Epithelial cell of proximal tubule (primary cell): ENCODE data around the gene FMR1. TPM values are rescaled to one million over a fixed set of nuclear protein-coding genes. Genes with fewer than 3 reads are reported as not detected.

Experiments used
- DNase-seq: peaks from one replicate; pipeline ENCODE4 v3.0.0-alpha.2; 2011; ENCODE audit warnings: low read depth
- H3K4me3 ChIP-seq: 2 replicates; pipeline ENCODE4 v1.5.1; 2011; ENCODE audit warnings: low read depth, mild to moderate bottlenecking, low read length
- total RNA-seq: library from RNA; depleted of rRNA; stranded (reverse); fragments of >200 nt; gene quantifications from 2 replicates; pipeline ENCODE4 v1.2.3, GENCODE V29; 2015
- TF ChIP-seq, protein P1 (sequence below): conservative IDR thresholded peaks from 2 replicates; pipeline ENCODE4 v1.5.1; 2012; ENCODE audit warnings: low read depth, mild to moderate bottlenecking, low read length

FMR1 gene
- total RNA-seq, 1 donor from 2014 or later, result 11.9 TPM

DNA sequence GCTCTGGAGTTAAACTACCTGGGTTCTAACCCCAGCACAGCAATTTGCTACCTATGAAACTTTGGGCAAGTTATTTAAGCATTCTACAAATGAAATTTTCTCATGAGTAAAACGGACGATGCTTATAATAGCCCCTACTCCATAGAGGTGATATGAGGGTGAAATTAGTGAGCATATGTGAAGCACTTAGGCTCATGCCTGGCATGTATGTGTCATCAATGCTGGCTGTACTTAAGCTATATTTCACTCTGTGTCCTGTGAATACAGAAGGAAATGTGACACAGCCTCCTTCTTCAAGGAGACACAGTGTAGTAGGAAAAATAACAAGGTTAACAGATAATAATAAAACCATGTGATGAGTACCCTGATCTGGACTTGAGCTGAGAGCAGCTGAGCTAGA lies 49.0 kb downstream of the FMR1 start:
- no peak for DNase-seq
- TF ChIP-seq, protein P1, sequence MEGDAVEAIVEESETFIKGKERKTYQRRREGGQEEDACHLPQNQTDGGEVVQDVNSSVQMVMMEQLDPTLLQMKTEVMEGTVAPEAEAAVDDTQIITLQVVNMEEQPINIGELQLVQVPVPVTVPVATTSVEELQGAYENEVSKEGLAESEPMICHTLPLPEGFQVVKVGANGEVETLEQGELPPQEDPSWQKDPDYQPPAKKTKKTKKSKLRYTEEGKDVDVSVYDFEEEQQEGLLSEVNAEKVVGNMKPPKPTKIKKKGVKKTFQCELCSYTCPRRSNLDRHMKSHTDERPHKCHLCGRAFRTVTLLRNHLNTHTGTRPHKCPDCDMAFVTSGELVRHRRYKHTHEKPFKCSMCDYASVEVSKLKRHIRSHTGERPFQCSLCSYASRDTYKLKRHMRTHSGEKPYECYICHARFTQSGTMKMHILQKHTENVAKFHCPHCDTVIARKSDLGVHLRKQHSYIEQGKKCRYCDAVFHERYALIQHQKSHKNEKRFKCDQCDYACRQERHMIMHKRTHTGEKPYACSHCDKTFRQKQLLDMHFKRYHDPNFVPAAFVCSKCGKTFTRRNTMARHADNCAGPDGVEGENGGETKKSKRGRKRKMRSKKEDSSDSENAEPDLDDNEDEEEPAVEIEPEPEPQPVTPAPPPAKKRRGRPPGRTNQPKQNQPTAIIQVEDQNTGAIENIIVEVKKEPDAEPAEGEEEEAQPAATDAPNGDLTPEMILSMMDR, result no peak
- H3K4me3 ChIP-seq, result no peak overlapping the region

GRCh38 chrX:147962476-147962875 lies 50.8 kb downstream of the FMR1 start:
- H3K4me3 ChIP-seq, result no peak overlapping the region
- no peak for DNase-seq
- TF ChIP-seq, protein P1, result no peak

GRCh38 chrX:147978931-147979330 lies 67.2 kb downstream of the FMR1 start:
- H3K4me3 ChIP-seq, result no peak overlapping the region
- no peak for DNase-seq
- TF ChIP-seq, protein P1, result no peak

GRCh38 chrX:147981038-147981752 lies 69.5 kb downstream of the FMR1 start, which contains the start of gene FMR1NB:
Gene FMR1NB (plus strand): TSS chrX:147981337. CDS start chrX:147981403, 66 bp downstream.
- no peak within 1 kb of the TSS for H3K4me3 ChIP-seq
- DNase-seq, result no peak
- TF ChIP-seq, protein P1, result no peak

Other genes with a start within 250 kb of the FMR1 start
- not detected in 2 replicates for gene FMR1NB, start 69.4 kb downstream of the FMR1 start, total RNA-seq